8988T (cell line): ENCODE data around the gene UBE2L3.
"Not testable (repeated sequence)": the region's sequence is repeated elsewhere in the genome, so short reads cannot be mapped to it uniquely, and the experiment has no call there.

Experiments used
- DNase-seq: peaks from one replicate; pipeline ENCODE4 v3.0.0; 2011

The UBE2L3 gene

DNA sequence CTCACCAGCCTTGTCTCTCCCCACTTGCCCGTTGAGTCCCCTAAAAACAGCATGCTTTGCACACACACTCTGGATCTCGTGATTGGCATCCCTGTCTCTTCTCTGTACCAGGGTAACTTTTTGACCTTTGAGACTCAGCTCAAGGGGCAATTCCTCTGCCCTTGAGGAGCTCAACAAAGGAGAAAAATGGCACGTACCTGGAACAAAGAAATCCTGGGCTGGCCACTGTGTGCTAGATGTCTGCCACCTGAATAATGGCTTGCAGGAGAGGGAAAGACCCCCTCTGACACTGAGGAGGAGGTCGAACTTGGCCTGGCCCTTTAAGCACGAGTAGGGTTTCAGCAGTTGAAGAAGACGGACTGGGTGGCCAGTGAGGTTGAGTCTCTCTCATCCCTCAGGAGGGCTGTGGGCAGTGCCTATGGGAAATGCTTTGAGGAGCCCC is 5.8 kb downstream of the UBE2L3 start:
- DNase-seq, result no peak

DNA sequence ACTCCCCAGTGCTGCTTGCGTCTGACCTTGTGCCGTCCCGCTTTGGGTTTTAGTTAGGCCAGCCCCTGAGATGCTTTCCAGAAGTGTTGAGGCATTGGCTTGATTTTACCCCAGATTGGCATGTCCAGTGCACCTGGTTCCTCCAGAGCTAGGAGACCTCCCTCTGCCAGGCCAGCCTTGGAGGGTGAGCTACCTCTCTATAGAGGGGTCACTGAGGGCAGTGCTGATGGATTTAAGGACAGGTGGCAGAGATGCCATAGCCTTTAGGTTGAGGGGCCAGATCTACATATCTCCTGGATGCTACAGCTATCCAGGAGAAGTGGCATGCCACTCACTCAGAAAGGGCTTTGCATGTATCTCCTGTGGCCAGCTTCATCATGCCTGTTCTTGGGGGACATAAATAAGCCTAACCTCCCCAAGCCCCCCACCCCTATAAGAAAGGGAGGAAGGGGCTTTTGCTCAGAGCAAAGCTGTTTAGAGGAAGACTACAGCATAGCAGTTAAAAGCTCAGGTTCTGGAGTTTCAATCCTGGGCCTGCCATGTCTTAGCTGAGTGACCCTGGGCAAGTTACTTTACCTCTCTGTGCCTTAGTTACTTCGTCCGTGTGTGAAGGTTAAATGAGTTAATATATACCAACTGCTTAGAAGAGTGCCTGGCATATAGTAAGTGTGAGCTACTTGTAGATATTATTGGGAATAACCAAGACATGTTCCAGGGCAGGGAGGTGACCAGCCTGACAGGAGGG is 6.4 kb downstream of the UBE2L3 start:
- no peak for DNase-seq

DNA sequence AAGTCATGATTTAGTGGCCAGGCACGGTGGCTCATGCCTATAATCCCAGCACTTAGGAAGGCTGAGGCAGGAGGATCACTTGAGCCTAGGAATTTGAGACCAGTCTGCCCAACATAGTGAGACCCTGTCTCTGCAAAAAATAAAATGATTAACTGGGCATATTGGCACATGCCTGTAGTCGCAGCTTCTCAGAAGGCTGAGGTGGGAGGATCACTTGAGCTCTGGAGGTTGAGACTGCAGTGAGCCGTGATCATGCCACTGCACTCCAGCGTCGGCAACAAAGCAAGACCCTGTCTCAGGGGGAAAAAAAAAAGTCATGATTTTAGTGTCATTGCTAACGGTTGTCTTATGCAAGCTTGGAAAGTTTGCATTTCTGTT is 11.9 kb downstream of the UBE2L3 start:
- DNase-seq, result no peak

DNA sequence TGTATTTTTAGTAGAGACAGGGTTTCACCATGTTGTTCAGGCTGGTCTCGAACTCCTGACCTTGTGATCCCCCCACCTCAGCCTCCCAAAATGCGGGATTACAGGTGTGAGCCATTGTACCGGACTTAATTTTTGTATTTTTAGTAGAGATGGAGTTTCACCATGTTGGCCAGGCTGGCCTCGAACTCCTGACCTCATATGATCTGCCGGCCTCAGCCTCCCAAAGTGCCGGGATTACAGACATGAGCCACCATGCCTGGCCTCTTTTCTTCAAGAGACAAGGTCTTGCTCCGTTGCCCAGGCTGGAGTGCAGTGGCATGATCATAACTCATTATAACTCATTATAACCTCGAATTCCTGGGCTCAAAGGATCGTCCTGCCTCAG is 13.1 kb downstream of the UBE2L3 start:
- not testable (repeated sequence) for DNase-seq

DNA sequence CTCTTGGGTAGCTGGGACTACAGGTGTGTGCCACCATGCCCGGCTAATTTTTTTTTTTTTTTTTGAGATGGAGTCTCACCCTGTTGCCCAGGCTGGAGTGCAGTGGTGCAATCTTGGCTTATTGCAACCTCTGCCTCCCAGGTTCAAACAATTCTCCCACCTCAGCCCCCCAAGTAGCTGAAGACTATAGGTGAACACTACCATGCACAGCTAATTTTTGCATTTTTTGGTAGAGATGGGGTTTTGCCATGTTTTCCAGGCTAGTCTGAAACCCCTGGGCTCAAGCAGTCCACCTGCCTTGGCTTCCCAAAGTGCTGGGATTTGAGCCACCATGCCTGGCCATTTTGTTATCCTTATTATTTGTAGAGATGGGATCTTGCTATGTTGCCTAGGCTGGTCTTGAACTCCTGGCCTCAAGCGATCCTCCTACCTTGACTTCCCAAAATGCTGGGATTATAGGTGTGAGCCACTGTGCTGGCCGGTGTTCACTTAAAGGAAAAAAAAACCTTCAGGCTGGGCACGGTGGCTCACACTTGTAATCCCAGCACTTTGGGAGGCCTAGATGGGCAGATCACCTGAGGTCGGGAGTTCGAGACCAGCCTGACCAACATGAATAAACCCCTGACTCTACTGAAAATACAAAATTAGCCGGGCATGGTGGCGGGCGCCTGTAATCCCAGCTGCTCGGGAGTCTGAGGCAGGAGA is 13.6 kb downstream of the UBE2L3 start:
- DNase-seq, result not testable (repeated sequence)

DNA sequence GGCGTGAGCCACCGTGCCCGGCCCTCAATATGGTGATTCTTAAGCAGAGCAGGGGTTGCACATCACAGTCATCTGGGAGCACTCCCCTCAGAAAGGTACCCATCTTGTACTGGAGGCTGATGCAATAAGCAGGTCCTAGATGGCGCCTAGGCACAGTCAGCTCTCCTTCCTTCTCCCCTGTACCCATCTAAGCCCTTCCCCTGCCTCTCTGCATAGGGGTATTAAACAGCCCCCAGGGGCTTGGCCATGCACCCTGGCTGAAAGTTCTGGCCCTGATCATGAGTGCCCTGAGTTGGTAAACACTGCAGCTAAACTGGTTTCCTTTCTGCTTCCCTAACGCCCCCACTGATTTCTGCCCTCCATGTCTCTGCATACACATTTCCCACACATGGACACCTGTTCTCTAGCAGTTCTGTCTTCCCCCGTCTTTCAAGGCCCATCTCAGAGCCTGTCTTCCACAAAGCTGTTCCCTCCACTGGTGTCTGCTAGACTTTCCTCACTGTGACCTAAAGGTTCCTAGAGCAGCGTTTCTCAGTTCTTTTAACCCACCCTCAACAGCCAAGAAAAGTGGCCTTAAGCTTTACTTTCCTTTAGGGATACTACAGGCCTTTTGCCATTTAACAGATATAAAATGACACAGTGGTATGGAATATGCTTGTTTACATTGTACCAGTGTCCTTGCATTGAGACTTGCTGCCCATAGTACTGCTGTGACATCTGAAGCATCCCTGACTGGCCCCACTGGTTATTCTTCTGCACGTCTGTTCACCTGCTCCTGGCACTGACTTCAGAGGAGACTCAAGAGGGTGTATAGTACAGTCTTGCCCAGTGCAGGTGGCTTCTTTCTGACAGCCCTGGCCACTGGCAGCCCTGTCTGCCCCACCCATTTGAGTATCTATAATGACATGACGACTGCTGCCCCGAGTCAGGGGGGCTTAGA is 15.6 kb downstream of the UBE2L3 start:
- no peak for DNase-seq

DNA sequence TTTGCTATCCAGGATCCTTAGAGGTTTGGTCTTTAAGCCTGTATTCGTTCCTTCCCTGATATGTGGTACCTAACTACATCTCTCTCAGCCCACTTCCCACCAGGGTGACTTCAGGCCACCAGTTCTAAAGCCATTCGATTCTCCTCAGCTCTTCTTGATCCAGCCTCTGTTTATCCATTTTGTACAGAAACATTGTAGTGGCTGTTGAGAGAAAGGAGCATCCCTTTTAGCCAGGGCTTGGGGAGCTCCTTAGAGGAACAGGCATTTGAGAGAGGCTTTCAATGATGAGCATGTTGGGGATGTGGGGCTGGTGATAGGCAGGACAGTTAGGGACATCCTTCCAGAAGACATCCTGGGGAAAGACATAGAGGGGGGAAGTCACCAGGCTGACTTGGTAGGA is 17.9 kb downstream of the UBE2L3 start:
- DNase-seq, result no peak

DNA sequence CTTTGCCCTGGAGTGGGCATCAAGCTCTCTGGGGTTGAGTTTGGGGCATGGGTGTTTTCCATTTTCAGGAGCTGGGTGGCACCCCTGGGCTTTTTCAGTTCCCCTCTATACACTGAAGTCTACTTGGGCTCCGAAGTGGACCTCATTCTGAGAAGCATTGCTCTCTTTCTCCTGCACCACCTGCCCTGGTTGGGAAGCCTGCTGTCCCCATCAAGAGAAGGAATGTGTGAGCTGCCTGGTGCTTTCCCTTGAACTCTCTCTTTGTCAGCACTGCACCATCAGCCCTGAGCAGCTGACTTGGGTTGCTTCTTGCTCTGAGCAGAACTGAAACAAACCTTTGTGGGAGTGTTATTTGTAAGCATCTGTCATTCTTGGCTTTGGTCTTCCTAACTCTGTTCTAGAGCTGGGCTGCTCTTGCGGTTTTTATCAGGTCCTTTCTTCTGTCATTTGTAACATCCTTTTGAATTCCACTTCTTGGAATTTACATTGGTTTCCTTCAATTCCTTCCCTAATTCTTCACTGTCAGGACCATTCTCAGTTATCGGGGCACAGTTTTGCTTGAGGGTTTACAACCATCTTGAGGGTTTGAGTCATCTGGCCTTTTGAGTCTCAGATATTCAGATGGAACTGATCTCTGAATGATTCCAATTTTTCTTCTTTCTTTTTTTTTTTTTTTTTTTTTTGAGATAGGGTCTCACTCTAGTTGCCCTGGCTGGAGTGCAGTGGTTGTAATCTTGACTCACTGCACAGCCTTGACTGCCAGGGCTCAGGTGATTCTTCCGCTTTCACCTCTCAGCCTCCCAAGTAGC is 20.5 kb downstream of the UBE2L3 start:
- no peak for DNase-seq

DNA sequence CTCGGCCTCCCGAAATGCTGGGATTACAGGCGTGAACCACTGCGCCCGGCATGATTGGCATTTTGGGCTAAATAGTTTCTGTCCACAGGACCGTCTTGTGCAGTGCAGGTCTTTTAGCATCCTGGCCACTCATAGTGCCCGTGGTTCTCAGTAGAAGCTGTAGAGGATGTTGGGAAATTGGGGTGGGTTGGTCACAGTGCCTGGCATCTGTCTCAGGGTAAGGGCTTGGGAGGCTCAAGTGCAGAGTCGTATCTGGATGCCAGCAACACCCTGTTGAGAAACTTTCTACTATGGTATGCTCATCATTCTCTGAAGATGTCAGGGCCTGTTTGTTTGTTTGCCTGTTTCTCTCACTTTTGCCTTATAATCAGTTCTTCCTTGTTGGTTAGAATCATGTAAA is 21.9 kb downstream of the UBE2L3 start:
- DNase-seq, result no peak

DNA sequence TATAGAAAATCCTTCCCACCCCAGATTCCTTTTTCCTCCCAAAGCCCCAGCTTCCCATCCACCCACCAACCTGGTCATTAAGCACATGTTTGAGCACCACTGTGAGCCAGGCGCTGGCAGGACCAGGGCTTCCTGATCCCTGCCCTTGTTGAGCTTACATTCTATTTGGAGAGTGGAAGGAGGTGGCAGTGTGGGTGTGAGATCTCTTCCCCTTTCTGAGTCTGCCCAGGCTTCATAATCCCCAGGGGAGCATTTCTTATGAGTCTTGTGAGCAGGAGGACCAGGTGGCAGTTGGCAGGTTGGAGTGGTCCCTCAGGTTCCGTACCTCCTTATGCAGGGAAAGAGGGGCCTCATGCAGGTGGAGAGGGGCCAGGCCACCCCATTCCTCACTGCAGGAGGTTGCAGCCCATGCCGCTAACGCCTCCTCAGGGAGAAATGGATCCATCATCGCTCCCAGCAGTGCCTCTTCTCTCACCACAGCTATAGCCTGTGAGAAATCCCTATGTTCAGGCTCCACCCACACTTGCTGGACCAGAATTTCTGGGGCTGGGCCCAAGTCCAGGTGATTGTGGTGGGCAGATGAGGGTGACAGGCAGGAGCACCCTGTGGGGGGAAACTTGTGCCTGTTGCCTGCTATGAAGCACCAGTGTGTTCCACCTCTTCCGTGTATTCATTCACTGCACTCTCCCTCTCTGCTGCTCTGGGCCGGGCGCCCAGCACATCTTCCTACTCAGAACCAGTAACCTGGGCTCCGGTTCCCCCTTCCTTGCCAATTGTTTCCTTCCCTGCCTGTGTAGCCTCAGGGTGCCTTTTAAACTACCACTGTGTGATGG is 23.5 kb downstream of the UBE2L3 start:
- DNase-seq, result no peak

DNA sequence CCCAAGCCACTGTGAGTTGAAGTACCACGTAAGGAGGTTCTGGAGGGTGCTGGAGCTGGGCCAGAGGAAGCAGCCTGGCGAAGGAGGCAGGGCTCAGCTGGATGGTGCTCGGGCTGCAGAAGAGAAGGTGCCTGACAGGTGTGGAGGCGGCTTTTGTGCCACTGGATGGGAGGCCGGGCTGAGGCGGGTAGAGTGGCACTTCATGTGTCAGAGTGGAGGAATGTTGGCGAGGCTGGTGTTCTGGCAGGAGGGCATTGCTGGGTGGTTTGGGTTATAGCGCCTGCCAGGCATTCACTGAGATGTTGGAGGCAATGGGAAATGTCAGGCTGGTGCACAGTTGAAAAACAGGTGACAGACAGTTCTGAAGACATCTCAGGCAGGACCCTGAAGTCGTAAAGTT is 24.2 kb downstream of the UBE2L3 start:
- DNase-seq, result no peak

DNA sequence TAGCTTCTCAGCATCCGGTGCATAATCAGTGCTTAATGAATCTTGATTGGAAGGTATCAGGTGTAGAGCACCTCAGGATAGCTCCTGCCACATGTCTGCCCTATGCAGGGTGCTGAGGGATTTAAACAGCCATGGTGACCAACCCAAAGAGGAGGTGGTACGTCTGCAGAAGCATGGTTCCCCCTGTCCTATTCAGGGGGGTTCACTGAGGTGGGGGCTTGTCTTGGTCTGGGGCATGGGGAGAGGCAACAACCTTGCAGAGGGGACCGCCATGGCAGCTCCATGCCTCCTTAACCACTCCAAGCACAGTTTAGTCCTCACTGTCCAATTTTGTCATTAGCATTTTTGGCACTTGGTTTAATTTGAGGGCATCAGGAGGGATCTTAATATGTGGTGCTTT is 24.9 kb downstream of the UBE2L3 start:
- DNase-seq, result no peak

DNA sequence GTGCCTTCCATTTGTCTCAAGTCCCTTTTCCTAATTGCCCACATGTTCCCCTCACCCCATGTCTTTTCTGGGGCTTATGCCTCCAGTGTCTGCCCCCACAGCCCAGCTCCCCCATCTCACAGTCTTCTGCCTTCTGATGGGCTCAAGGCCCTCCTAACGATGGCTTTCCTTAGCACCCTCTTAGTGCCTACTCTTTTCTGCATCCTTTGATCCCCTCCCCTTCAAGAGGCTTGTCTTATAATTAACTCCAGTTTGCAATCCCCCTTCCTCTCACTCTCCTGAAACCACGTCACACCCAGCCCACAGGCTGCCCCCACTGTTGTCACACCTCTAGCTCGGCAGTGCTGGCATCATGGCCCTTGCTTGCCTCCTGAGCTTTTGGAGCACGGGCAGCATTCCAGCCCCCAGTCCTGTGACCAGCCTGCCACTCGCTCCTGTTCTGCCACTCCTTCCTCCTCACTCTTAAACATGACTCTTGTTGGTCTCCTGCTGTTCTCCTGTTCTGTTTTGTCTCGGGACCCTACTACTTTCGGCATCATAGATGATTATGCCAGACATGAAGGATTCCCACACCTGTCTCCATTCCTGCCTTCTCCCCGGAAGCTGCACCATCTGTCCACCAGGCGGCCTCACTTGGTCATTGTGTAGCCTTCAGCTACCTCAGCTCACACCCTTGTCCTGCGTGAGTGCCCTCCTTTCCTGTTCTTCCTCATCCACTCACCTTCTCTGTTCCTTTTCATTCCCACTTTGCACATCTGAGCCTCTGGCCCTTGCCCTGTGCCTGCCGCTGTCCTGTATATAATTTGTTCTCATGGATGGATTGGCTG is 26.1 kb downstream of the UBE2L3 start:
- DNase-seq, result no peak

DNA sequence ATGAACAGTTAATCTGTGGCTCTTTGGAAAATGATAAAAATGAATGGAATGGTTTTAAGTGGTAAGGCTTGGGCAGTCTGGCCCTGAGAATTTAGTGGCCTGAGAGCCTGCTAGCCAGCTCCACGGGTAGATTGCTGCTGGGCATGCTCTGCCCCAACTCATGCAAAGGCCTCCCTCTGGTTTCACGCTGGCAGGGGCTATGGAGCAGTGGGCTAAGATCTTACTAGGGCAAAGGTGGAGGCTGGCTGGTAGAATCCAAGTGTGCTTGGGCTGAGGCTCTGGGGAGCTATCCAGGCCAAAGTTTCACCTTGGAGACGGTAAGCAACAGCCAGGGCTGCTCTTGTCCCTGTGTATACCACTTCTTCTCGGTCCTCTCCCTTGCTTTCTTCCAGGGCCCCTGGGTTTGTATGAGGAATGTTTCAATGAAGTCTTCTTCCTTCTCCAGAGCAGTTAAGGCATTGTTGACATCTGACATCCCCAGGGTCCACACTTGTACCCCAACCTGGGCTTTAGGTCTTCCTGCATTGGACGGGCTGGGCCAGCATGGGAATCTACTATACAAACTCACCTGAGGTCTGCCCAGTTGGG is 27.4 kb downstream of the UBE2L3 start:
- DNase-seq, result no peak

DNA sequence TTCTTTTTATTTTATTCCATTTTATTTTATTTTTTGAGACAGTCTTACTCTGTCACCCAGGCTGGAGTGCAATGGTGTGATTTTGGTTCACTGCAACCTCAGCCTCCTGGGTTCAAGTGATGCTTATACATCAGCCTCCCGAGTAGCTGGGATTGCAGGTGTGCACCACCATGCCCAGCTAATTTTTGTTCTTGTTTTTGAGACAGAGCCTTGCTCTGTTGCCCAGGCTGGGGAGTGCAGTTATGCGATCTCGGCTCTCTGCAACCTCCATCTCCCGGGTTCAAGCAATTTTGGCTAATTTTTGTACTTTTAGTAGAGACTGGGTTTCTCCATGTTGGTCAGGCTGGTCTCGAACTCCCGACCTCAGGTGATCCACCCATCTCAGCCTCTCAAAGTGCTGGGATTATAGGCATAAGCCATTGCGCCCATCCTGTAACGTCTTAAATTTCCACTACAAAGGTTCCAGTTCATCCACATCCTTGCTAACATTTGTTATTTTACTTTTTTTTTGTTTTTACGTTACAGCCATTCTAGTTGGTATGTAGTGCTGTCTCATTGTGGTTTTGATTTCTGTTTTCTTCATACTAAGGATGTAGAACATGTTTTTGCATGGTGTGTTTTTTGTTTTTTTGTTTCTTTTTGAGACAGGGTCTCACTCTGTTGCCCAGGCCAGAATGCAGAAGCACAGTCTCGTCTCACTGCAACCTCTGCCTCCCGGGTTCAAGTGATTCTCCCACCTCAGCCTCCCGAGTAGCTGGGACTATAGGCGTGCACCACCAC is 29.0 kb downstream of the UBE2L3 start:
- DNase-seq, result not testable (repeated sequence)

DNA sequence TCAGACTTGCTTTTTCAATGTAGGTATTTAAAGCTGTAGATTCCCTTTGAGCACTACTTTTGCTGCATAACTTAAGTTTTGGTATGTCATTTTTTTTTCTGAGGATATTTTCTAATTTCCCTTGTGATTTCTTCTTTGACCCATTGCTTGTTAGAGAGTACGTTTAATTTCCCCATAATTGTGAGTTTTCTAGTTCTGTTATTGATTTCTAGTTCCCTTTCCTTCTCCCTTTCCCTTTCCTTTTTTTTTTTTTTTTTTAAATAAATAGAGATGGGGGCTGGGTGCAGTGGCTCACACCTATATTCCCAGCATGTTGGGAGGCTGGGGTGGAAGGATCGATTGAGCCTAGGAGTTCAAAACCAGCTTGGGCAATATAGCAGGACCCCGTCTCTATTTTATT is 30.8 kb downstream of the UBE2L3 start:
- DNase-seq, result no peak

DNA sequence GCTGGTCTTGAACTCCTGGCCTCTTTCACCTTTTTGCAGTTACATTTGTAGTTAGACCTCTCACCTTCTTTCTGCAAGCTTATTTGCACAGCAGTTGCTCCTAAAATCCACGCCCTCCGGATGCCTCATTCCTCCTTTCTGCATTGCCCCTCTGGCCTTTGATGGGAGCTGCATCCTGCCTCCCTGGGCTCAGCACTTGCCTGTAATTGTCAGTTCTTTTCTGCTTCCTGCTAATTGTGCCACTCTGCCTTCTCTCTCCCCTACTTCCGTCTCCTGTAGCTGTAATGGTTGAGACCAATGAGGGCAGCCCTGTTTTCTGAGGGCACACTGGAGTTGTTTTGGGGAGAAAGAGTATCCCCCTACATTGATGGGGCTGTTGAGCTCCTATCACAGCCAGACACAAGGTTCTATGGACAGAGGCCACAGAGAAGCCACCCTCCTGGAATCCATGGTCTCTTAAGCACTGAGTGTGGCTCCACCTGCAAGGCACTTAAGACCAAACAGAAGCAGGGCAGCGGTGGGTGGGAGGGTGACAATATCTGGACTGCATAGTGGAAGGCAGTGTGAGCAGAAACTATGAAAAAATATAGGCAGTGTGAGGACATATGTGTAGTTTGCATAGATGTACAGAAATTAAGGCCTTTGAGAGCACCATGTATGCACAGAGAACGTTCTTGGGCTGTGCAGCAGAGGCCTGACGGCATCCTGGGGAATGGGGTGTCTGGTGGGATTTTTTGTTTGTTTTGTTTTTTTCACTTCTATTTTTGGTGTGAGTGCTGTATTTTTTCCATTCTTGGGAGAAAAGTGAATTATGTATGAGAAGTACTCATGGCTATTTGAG is 31.8 kb downstream of the UBE2L3 start:
- DNase-seq, result no peak

DNA sequence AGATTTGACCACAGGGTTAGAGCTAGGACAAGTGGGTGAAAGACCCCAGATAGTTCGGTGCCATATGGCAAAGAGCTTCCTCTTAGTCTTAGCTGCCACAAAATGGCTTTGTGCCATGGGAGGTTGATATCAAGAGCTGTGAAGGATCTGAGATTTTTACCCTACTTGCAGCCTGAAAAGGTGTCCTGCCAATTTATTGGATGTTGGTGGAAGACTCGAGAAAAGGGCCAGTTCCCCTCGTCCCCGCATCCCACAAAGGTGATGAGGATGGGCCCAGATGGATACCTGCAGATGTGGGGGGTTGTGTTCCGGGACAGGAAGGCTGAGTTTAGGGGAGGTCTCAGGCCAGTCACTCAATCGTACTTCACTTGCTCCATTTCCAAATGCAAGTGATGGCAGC is 35.1 kb downstream of the UBE2L3 start:
- no peak for DNase-seq

DNA sequence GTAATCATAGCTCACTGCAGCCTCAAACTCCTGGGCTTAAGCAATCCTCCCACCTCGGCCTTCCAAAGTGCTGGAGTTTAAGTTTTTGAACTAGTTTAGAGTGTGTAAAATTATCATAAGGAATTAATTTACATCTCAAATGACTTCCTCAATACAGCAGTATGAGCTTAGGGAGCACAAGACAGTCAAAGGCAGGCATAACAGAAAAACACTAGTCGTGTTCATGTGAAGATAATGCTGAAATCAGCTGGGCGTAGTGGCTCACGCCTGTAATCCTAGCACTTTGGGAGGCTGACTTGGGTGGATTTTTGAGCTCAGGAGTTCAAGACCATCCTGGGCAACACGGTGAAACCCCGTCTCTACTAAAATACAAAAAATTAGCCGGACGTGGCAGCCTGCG is 36.5 kb downstream of the UBE2L3 start:
- DNase-seq, result no peak
